KMS-11 (cell line): ENCODE data around the gene MESD.
"Not testable (repeated sequence)": the region's sequence is repeated elsewhere in the genome, so short reads cannot be mapped to it uniquely, and the experiment has no call there.

ENCODE experiments used
- H2AFZ ChIP-seq: fragments of 200-600 bp; sonication (generic); 2 replicates; pipeline ENCODE4 v1.6.1; 2016; ENCODE audit warnings: antibody characterized with exemption, mixed run types, low read depth
- H3K27ac ChIP-seq: fragments of 200-600 bp; sonication (generic); 2 replicates; pipeline ENCODE4 v1.6.1; 2016; ENCODE audit warnings: mild to moderate bottlenecking, mixed run types
- H3K27me3 ChIP-seq: fragments of 200-600 bp; sonication (generic); 2 replicates; pipeline ENCODE4 v1.6.1; 2017; ENCODE audit warnings: mild to moderate bottlenecking, low read depth, mixed run types, moderate library complexity; ENCODE audit not compliant: insufficient read depth
- H3K36me3 ChIP-seq: fragments of 200-600 bp; sonication (generic); 2 replicates; pipeline ENCODE4 v1.6.1; 2017; ENCODE audit warnings: mild to moderate bottlenecking, mixed run types; ENCODE audit not compliant: insufficient read depth
- H3K4me1 ChIP-seq: fragments of 200-600 bp; sonication (generic); 2 replicates; pipeline ENCODE4 v1.6.1; 2016; ENCODE audit warnings: mild to moderate bottlenecking, low read depth, mixed run types; ENCODE audit not compliant: poor library complexity, severe bottlenecking
- H3K4me2 ChIP-seq: fragments of 200-600 bp; sonication (generic); 2 replicates; pipeline ENCODE4 v1.7.0; 2016; ENCODE audit warnings: mild to moderate bottlenecking, mixed run types
- H3K4me3 ChIP-seq: fragments of 200-600 bp; sonication (generic); IDR thresholded peaks from 2 replicates; pipeline ENCODE4 v1.6.1; 2017; ENCODE audit warnings: low read depth, low read length, mixed read lengths; ENCODE audit not compliant: insufficient read depth
- H3K79me2 ChIP-seq: fragments of 200-600 bp; sonication (generic); 2 replicates; pipeline ENCODE4 v1.6.1; 2016; ENCODE audit warnings: low read depth, mixed run types; ENCODE audit not compliant: insufficient read depth
- H3K9ac ChIP-seq: fragments of 200-600 bp; sonication (generic); 2 replicates; pipeline ENCODE4 v1.6.1; 2016; ENCODE audit warnings: mild to moderate bottlenecking, mixed run types
- H4K20me1 ChIP-seq: fragments of 200-600 bp; sonication (generic); 2 replicates; pipeline ENCODE4 v1.6.1; 2016; ENCODE audit warnings: mild to moderate bottlenecking, mixed run types; ENCODE audit not compliant: insufficient read depth
- CTCF ChIP-seq: fragments of 200-600 bp; sonication (generic); conservative IDR thresholded peaks from 2 replicates; pipeline ENCODE4 v1.6.1; 2017; ENCODE audit warnings: low read depth, mild to moderate bottlenecking, antibody characterized with exemption, low read length, moderate library complexity, mixed read lengths

The MESD gene

GRCh38 chr15:80969316-80969715 is 20.3 kb downstream of the MESD start:
- H3K9ac ChIP-seq, result no peak overlapping the region
- no peak overlapping the region for H3K27ac ChIP-seq
- no peak overlapping the region for H2AFZ ChIP-seq
- peaks cover 4% of the 10 kb centered on the region; the same call in 1 of the 2 replicates for H4K20me1 ChIP-seq
- H3K4me2 ChIP-seq, result no peak overlapping the region
- no peaks in the 10 kb centered on the region for H3K79me2 ChIP-seq
- no peaks in the 10 kb centered on the region for H3K4me1 ChIP-seq
- H3K36me3 ChIP-seq, result no peaks in the 10 kb centered on the region
- no peaks in the 10 kb centered on the region for H3K27me3 ChIP-seq
- TF ChIP-seq CTCF, result no peak
- no peak overlapping the region for H3K4me3 ChIP-seq

GRCh38 chr15:80967991-80968510 is 21.6 kb downstream of the MESD start:
- Histone ChIP-seq H4K20me1 (no peaks in the 10 kb centered on the region), H3K36me3 (no peaks in the 10 kb centered on the region), H3K27me3 (no peaks in the 10 kb centered on the region), H3K4me1 (peaks cover 6% of the 10 kb centered on the region), H3K27ac (no peak overlapping the region), H3K4me3 (no peak overlapping the region), H3K79me2 (no peaks in the 10 kb centered on the region), H2AFZ (no peak overlapping the region), H3K4me2 (no peak overlapping the region), H3K9ac (no peak overlapping the region)
- TF ChIP-seq CTCF, result no peak

GRCh38 chr15:80967451-80967850 is 22.2 kb downstream of the MESD start:
- Histone ChIP-seq H3K79me2 (no peaks in the 10 kb centered on the region), H3K4me1 (peaks cover 12% of the 10 kb centered on the region), H3K27me3 (no peaks in the 10 kb centered on the region), H3K4me3 (no peak overlapping the region), H2AFZ (no peak overlapping the region), H3K36me3 (no peaks in the 10 kb centered on the region), H4K20me1 (no peaks in the 10 kb centered on the region), H3K9ac (no peak overlapping the region), H3K4me2 (no peak overlapping the region), H3K27ac (no peak overlapping the region)
- no peak for TF ChIP-seq CTCF

- Histone ChIP-seq H3K79me2 (no peaks in the 10 kb centered on the region), H4K20me1 (no peaks in the 10 kb centered on the region), H2AFZ (no peak overlapping the region), H3K4me3 (no peak overlapping the region), H3K9ac (no peak overlapping the region), H3K27ac (no peak overlapping the region), H3K27me3 (no peaks in the 10 kb centered on the region), H3K4me2 (no peak overlapping the region), H3K36me3 (no peaks in the 10 kb centered on the region), H3K4me1 (peaks cover 20% of the 10 kb centered on the region)
- TF ChIP-seq CTCF, result no peak
Measured at GRCh38 chr15:80966431-80967197, 23.0 kb downstream of the MESD start.

GRCh38 chr15:80965454-80965853 is 24.2 kb downstream of the MESD start:
- not testable (repeated sequence) for H3K4me2 ChIP-seq, H3K36me3 ChIP-seq, H3K79me2 ChIP-seq, H3K27me3 ChIP-seq, H2AFZ ChIP-seq, H4K20me1 ChIP-seq, H3K27ac ChIP-seq, H3K9ac ChIP-seq, H3K4me3 ChIP-seq
- peaks cover 21% of the 10 kb centered on the region for H3K4me1 ChIP-seq
